Adipocyte (in vitro differentiated cells): ENCODE data around the gene PCYOX1L.
A peak's percentile ranks its signal among the peaks of the same experiment; 100 is the strongest.
"Not testable (repeated sequence)": the region's sequence is repeated elsewhere in the genome, so short reads cannot be mapped to it uniquely, and the experiment has no call there.

Experiments used
- DNase-seq: peaks from one replicate; pipeline ENCODE4 v3.0.0-alpha.2; 2015; ENCODE audit warnings: low read depth
- H3K27me3 ChIP-seq: replicated peaks from 2 replicates; pipeline ENCODE4 v1.7.0; 2013; ENCODE audit warnings: mild to moderate bottlenecking, low read length, moderate library complexity; ENCODE audit not compliant: control insufficient read depth, insufficient read depth
- H3K36me3 ChIP-seq: 2 replicates; pipeline ENCODE4 v1.7.0; 2013; ENCODE audit warnings: low read length, mild to moderate bottlenecking, moderate library complexity; ENCODE audit not compliant: control insufficient read depth, insufficient read depth, severe bottlenecking
- H3K4me1 ChIP-seq: 2 replicates; pipeline ENCODE4 v1.7.0; 2013; ENCODE audit warnings: mild to moderate bottlenecking, low read length, moderate library complexity; ENCODE audit not compliant: control insufficient read depth, insufficient read depth
- H3K4me3 ChIP-seq: 2 replicates; pipeline ENCODE4 v1.7.0; 2013; ENCODE audit warnings: mild to moderate bottlenecking, low read length, moderate library complexity
- H3K9ac ChIP-seq: 2 replicates; pipeline ENCODE4 v1.7.0; 2013; ENCODE audit warnings: mild to moderate bottlenecking, low read length, moderate library complexity
- H3K9me3 ChIP-seq: 2 replicates; pipeline ENCODE4 v1.7.0; 2013; ENCODE audit warnings: mild to moderate bottlenecking, low read length, moderate library complexity; ENCODE audit not compliant: control insufficient read depth

PCYOX1L gene

DNA sequence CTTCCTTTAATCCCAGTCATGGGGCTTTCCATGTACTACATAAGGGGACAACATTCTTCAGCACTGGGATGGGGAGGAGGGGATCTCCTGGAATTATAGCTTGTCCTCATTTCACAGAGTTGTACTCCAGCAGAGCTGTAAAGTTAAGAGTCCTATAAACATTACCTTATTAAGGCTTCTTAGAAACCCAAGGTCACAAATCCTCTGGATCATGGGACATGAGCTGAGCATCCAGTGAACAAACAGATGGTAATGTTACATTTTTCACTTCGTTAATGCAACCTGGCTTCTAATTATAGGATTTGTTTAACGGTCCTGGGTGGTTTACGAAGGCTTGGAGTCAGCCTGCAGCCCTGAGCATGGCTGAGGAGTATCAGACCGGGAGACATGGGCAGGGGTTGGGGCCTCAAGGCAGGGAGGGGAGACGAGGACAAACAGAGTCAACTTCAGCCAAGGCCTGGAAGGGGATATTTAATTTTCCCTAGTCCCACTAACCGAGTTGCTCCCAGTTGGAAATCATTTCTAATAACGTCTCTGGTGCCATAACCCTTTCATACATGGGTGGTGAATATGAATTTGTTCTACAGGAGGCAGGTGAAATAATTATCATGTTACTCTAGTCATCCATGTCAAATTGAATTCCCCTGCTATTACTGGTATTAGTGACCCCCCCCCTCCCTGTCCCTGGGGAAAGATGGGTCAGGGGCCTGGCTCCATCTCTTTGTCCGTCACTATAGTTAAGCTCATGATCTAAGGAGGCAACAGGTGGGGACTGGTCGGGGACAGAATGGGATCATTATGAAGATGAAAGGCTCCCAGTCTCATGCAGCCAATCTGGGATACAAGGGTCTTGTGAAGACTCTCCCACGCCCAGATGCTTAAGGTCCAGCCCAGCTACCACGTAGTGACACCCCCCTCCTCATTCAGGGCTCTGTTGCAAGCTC is 32.0 kb downstream of the PCYOX1L start:
- Histone ChIP-seq H3K27me3 (no peaks in the 10 kb centered on the region), H3K36me3 (no peaks in the 10 kb centered on the region), H3K4me1 (peaks cover 38% of the 10 kb centered on the region), H3K9me3 (no peaks in the 10 kb centered on the region), H3K4me3 (no peak overlapping the region), H3K9ac (no peak overlapping the region)
- no peak for DNase-seq

DNA sequence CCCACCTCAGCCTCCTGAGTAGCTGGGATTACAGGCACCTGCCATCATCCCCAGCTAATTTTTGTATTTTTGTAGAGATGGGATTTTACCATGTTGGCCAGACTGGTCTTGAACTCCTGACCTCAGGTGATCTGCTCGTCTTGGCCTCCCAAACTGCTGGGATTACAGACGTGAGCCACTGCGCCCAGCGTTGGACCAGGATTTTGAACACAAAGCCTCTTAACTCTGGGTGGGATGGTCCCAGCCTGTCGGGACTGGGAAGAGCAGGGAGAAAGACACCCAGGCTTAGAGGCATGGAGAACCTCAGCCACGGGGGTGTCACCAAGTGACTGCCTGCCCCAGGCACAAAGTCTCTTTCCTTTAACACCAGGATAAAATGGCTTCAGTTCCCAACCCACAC is 33.2 kb downstream of the PCYOX1L start:
- not testable (repeated sequence) for H3K27me3 ChIP-seq, H3K36me3 ChIP-seq, H3K9me3 ChIP-seq, H3K9ac ChIP-seq, H3K4me3 ChIP-seq, DNase-seq
- peaks cover 30% of the 10 kb centered on the region for H3K4me1 ChIP-seq

DNA sequence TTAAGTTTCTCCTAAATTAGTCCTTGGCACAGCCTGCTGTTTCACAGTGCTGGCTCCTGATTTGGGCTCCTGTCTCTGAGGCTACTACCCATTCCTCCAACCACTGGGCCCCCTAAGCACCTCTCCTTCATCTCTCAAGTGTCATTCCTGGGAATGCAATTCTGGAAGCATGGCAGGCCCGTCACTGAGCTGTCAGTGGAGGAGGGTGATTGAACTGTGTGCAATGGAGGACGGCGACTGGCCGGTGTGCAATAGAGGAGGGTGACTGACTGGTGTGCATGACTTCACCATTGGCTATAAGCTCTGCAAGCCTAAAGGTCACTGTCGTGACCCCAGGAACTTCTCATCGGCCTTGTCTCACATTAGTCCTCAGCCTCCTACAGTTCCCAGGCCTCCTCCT is 33.7 kb downstream of the PCYOX1L start:
- Histone ChIP-seq H3K9ac (no peak overlapping the region), H3K9me3 (no peaks in the 10 kb centered on the region), H3K4me1 (peaks cover 27% of the 10 kb centered on the region), H3K36me3 (no peaks in the 10 kb centered on the region), H3K4me3 (no peak overlapping the region), H3K27me3 (no peaks in the 10 kb centered on the region)
- no peak for DNase-seq

DNA sequence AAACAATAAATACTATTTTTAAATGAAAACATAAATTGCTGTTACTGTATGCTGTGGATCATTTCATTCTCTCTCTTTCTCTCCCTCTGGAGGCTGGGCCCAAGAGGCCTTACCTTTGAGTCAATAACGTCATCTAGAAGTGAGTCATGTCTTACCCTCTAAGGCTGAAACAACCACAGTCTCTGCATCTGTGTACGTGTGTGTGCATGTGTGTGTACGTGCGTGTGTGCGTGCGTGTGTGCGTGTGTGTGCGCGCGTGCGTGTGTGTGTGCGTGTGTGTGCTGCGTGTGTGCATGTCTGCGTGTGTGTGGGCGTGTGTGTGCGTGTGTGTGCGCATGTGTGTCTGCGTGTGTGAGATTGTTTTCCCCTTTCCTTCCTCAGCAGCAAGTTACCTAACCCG is 34.9 kb downstream of the PCYOX1L start:
- Histone ChIP-seq H3K27me3 (no peaks in the 10 kb centered on the region), H3K36me3 (no peaks in the 10 kb centered on the region), H3K9me3 (no peaks in the 10 kb centered on the region), H3K4me1 (peaks cover 24% of the 10 kb centered on the region), H3K4me3 (no peak overlapping the region), H3K9ac (no peak overlapping the region)
- DNase-seq, result peak; percentile 13

DNA sequence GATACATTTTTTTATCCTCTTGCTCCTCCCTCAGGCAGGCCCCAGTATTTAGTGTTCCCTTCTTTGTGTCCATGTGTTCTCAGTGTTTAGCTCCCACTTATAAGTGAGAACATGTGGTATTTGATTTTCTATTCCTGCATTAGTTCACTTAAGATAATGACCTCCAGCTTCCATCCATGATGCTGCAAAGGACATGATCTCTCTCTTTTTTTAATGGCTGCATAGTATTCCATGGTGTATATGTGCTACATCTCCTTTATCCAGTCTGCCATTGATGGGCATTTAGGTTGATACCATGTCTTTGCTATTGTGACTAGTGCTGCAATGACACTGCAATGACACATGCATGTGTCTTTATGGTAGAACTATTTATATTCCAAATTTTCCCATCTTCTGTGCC is 37.1 kb downstream of the PCYOX1L start:
- not testable (repeated sequence) for DNase-seq, H3K36me3 ChIP-seq, H3K27me3 ChIP-seq, H3K4me3 ChIP-seq, H3K9me3 ChIP-seq, H3K9ac ChIP-seq
- peaks cover 29% of the 10 kb centered on the region for H3K4me1 ChIP-seq

DNA sequence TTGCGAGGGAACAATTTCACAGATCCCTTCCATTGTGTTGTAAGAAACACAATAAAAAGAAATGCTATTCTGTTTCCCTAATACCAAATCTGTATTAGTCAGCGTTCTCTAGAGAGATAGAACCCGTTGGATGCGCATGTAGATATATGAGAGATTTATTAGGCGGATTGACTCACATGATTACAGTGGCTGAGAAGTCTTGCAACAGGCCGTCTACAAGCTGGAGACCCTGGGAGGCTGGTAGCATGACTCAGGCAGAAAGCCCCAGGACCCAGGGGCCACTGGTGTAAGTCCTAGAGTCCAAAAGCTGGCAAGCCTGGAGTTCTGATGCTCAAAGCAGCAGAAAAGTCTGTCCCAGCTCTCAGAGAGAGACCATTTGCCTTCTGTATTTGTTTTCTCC is 39.7 kb downstream of the PCYOX1L start:
- peaks cover 37% of the 10 kb centered on the region for H3K4me1 ChIP-seq
- no peaks in the 10 kb centered on the region for H3K9me3 ChIP-seq
- H3K27me3 ChIP-seq, result no peaks in the 10 kb centered on the region
- no peak for DNase-seq
- peak overlapping the region; percentile 42 for H3K9ac ChIP-seq
- H3K4me3 ChIP-seq, result no peak overlapping the region
- no peaks in the 10 kb centered on the region for H3K36me3 ChIP-seq

DNA sequence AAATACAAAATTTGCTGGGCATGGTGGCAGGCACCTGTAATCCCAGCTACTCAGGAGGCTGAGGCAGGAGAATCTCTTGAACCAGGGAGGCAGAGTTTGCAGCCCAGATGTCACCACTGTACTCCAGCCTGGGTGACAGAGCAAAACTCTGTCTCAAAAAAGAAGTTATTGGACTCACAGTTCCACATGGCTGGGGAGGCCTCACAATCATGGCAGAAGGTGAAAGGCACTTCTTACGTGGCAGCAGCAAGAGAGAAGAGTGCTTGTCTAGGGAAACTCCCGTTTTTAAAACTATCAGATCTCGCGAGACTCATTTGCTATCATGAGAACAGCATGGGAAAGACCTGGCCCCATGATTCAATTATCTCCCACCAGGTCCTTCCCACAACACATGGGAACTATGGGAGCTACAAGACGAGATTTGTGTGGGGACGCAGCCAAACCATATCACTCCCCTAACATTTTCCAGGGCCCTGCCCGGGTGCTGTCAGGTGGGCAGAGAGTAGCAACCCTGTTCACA is 41.0 kb downstream of the PCYOX1L start:
- H3K36me3 ChIP-seq, DNase-seq, H3K27me3 ChIP-seq, H3K4me3 ChIP-seq, H3K9me3 ChIP-seq, H3K9ac ChIP-seq: not testable (repeated sequence)
- peaks cover 44% of the 10 kb centered on the region for H3K4me1 ChIP-seq

DNA sequence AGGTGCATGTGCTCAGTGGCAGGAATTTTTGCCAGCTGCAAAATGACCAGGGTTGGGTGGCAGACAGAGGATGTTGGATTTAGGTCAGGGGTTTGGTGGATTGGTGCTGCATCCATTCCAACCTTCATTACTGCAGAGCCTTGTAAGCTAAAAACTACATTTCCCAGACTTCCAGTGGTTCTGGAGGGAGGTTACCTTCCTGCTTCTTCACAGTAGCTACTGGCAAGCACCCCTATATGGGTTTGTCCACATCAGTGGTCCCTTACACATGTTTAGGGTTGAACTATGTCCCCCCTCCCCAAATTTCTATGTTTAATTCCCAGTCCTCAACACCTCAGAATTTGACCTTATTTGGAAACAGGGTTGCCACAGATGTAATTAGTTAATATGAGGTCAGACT is 41.9 kb downstream of the PCYOX1L start:
- Histone ChIP-seq H3K4me3 (no peak overlapping the region), H3K9me3 (no peaks in the 10 kb centered on the region), H3K36me3 (no peaks in the 10 kb centered on the region), H3K27me3 (no peaks in the 10 kb centered on the region), H3K4me1 (peaks cover 51% of the 10 kb centered on the region), H3K9ac (no peak overlapping the region)
- no peak for DNase-seq

DNA sequence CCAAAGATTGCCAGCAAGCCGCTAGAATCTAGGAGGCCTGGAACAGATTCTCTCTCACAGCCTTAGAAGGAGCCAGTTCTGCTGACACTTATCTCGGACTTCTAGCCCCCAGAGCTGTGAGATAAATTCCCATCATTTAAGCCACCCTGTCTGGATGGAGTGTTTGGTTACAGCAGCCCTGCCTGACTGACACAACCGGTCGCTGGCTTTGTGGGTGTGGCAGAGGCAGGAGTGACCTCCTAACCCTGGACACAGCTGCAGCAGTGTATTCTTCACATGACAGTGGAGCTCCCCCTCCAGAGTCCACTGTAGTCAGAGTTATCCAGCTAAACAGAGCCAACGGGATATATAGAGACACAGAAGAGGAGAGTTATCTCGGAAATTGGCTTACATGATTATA is 42.5 kb downstream of the PCYOX1L start:
- no peaks in the 10 kb centered on the region for H3K36me3 ChIP-seq

DNA sequence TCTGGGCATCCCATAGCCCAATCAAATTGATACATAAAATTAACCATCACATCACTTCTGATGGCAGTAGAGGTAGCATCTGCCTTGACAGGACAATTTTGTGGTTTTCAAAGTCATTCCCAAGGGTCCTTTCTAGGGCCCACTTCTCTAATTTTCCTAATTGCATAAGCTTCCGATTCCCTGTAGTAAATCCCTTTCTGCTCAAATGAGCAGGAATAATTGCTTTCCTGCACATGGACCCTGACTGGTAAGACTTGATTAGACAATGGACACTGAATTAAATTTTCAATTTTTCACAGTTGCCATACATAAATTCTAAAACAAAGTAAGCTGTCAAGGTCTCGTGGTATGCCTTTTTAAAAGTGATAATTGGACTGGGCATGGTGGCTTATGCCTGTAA is 43.2 kb downstream of the PCYOX1L start:
- no peak for DNase-seq
- Histone ChIP-seq H3K36me3 (no peaks in the 10 kb centered on the region), H3K9me3 (no peaks in the 10 kb centered on the region), H3K9ac (no peak overlapping the region), H3K4me3 (no peak overlapping the region), H3K4me1 (peaks cover 63% of the 10 kb centered on the region), H3K27me3 (no peaks in the 10 kb centered on the region)

More for the DNA sequence above, 42.5 kb downstream of the PCYOX1L start:
- H3K9me3 ChIP-seq, result no peaks in the 10 kb centered on the region
- H3K27me3 ChIP-seq, result no peaks in the 10 kb centered on the region
- peak overlapping the region; percentile 23 for H3K9ac ChIP-seq
- H3K4me3 ChIP-seq, result no peak overlapping the region
- no peak for DNase-seq
- H3K4me1 ChIP-seq, result peaks cover 56% of the 10 kb centered on the region

DNA sequence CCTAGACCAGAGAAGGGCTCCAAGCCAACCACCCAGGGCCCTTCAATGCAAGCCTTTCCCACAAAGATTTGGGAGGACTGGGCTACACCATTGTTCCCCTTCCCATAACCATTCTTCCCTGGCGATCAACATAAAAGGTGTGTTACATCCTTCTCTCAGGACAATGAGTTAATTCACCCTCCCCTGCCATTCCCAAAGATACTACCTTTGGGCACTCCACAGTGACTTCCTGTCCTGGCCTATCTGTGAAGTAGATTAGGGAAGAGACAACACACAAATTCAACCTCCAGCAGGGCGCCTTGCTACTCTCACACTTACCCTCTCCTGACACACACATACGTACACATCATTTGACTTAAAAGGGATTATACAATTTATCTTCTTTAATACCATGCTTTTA is 44.4 kb downstream of the PCYOX1L start:
- no peaks in the 10 kb centered on the region for H3K36me3 ChIP-seq
- no peak overlapping the region for H3K4me3 ChIP-seq
- H3K27me3 ChIP-seq, result no peaks in the 10 kb centered on the region
- peaks cover 64% of the 10 kb centered on the region for H3K4me1 ChIP-seq
- no peak overlapping the region for H3K9ac ChIP-seq
- no peaks in the 10 kb centered on the region for H3K9me3 ChIP-seq
- DNase-seq, result no peak
